GM12891 (cell line): ENCODE data around the gene DUSP23.

Experiments
- PAX5 ChIP-seq: IDR thresholded peaks from 2 replicates; pipeline ENCODE4 v1.6.1; 2011; ENCODE audit warnings: low read length, moderate library complexity, mild to moderate bottlenecking; ENCODE audit not compliant: insufficient read depth, severe bottlenecking
- POLR2A ChIP-seq: IDR thresholded peaks from 2 replicates; pipeline ENCODE4 v1.6.1; 2011; ENCODE audit warnings: low read depth, low read length, control low read depth
- POLR2AphosphoS5 ChIP-seq: IDR thresholded peaks from 2 replicates; pipeline ENCODE4 v1.6.1; 2011; ENCODE audit warnings: low read depth, low read length, control low read depth
- SPI1 ChIP-seq: IDR thresholded peaks from 2 replicates; pipeline ENCODE4 v1.6.1; 2011; ENCODE audit warnings: low read depth, low read length, control low read depth
- TAF1 ChIP-seq: IDR thresholded peaks from 2 replicates; pipeline ENCODE4 v1.6.1; 2011; ENCODE audit warnings: low read depth, low read length, control low read depth

DNA sequence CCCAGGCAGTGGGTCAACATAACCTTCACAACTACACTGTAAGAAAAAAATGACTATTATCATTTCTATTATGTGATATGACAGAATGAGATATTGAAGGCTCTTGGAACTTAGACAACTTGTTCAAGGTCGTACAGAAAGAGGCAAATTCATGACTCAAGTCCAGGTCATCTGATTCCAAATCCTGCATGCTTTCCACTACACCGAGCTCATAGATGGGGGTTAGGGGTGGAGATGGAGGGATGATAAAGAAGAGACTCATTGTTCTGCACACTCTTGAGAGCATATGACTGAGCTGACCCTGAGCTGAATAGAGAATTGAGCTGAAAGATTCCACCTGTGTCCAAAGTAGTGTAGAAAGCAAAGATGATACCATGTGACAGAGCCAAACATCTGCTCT is 24.2 kb downstream of the DUSP23 start:
- TF ChIP-seq POLR2AphosphoS5 (no peak), POLR2A (no peak), PAX5 (no peak), SPI1 (no peak), TAF1 (no peak)
